GM15510 (cell line): ENCODE data around the gene CNNM4.

ENCODE experiments used
- POLR2A ChIP-seq: IDR thresholded peaks from 3 replicates; pipeline ENCODE4 v1.6.1; 2011; ENCODE audit warnings: borderline replicate concordance; ENCODE audit not compliant: insufficient read length; ENCODE audit errors: extremely low read depth

Gene CNNM4

DNA sequence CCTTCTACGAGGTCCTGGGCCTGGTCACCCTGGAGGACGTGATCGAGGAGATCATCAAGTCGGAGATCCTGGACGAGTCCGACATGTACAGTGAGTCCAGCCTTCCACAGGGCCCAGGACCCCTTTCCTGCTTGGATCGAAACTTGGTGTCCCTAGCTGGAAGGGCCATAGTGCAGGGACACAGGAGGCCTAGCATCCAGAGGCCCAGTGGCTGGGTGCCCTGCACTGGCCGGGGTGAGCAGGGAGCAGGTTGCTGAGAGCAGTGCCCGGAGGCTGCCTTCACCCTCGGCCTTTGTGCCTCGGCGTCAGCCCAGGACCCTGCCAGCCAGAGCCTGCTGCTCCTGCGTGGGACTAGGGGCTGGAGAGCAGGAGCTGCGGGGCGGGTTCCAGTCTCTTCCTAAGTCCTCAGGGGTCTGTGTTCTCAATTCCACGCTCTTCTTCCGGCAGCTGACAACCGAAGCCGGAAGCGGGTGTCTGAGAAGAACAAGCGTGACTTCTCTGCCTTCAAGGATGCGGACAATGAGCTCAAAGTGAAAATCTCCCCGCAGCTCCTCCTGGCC, 36.4 kb downstream of the CNNM4 start:
- no peak for TF ChIP-seq POLR2A

DNA sequence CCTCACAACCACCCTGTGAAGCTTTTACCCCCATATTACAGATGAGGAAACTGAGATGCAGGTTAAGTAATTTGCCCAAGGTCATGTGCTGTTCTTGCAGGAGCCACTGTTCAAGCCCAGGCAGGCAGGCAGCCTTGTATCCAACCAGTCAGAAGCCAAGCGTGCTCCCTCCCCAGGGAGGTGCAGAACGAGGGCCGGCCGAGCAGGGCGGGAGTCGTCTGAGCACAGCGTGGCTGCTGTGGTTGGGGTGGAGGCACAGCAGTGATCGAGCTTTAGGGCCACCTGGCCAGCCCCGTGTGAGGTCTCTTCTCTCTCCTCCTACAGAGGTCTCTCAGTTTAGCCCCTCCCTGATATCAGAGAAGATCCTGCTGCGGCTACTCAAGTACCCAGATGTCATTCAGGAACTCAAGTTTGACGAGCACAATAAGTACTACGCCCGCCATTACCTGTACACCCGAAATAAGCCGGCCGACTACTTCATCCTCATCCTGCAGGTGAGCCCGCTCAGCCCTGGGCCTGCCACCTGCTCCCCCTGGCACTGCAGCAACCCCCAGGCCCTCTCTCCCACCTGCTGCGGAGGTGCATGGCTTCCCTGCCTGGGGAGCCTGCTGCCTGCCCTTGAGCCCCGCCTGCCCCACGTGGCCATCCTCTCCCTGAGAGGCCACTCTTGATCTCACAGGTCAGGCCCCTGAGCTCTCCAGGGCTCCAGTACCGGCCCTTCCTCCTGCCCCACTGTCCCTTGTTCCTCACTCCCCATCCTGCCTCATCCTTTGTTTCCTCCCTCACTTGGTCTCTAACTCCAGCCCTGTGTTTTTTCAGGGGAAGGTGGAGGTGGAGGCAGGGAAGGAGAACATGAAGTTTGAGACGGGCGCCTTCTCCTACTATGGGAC, 38.3 kb downstream of the CNNM4 start:
- TF ChIP-seq POLR2A: no peak

DNA sequence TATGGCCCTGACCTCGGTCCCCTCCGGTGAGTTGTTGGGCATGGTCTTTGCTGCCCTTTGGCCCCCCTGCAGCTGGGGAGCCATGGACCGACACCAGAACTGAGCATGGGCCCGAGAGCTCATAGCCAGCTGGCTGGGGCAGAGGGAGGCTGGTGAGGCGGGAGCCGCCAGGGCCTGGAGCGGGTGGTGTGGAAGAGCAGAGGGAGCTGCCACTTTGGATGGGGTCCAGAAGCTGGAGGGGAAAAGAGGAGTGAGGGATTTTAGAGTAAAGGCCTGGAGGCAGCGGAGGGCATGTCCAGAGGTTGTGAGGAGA, 38.9 kb downstream of the CNNM4 start:
- TF ChIP-seq POLR2A: no peak

DNA sequence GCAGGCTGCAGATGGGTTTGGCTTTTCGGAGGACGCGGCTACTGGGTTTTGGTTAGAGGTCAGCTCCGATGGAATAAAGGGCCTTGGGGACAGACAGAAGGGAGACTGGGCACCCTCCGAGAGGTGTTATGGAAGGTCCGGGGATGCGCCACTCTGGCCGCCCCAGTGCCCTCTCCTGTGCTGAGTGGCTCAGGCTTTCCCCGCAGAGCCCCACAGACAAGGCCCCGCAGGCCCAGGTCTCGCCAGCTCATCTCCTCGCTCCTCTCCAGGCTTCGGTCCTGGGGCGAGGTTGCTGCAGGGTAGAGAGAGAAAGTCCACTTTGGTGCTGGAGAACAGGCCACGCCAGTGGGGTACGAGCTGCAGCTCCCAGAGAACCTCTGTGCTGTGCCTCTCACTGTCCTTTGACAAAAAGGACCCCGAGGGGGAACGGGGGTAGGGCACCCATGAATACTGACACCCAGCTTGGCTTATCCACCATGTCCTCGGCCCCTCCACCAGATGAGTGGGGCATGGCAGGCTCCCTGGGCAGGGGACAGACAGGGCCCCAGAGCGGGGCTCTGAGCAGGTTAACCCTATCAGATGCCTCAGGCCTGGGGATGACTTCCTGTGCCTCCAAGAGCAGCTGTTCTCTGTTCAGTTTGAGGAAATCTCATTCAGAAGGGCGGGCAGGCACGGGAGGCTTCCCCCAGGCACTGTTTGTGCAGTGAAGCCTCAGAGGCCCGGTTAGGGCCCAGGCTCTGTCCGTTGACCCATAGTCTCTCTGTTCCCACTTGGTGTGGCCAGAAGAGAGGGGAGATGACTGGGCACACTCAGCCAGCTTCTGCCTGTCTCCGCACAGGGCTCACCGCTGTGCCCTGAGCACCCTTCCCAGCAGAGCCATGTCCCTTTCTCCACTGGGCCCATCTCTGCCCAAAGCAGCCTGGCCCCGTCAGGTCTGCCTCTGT, 39.6 kb downstream of the CNNM4 start:
- TF ChIP-seq POLR2A: no peak

DNA sequence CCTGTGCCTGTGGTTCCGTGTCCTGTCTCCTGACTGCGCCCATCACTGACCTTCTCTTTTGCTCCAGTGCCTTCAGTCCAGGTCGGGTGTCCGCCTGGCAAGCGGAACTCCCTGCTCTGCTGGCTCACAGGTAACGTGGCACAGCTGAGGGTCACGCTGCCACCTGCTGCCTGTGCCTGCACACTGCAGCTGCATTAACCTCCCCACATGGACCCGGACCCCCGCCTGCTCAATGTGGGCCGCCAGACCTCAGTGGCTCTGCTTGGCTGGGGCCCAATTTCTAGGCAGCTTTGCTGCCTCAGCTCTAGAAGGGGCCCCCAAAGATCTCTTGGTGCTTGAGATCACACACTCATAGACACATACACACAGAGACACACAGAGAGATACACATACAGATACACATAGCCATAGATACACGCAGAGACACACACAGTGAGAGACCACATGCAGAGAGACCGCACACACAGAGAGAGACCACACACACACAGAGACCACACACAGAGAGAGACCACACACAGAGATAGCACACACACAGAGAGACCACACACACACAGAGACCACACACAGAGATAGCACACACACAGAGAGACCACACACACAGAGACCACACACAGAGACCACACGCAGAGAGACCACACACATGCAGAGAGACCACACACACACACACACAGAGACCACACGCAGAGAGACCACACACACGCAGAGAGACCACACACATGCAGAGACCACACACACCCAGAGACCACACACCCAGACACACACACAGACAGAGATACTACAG, 40.5 kb downstream of the CNNM4 start:
- TF ChIP-seq POLR2A: no peak

DNA sequence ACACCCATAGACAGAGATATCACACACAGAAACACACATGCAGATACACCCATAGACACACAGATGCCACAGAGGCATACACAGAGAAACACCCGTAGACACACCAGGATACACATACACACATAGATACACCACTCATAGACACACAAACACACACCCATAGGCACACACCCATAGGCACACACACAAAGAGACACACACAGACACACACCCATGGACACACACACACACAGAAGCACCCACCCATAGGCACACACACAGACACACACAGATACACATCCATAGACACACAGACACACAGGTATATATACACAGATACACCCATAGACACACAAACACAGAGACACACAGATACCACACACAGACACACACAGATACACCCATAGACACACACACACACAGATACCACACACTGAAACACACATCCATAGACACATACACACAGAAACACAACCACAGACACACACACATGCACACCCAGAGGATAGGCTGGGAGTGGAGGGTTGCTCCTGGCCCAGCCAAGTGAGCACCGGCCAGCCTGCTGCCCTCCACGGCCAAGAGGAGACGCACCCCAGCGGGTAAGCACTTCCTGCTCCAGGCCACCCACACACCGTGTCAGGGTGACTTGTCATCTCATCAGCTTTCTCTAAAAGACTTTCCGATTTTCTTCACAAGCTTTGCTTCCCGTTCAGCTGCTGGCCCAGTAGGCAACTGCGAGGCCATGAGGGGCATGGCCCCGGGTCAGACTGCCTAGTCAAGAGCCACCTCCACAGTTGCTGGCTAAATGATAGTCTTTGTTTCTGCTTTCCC, 41.3 kb downstream of the CNNM4 start:
- no peak for TF ChIP-seq POLR2A

DNA sequence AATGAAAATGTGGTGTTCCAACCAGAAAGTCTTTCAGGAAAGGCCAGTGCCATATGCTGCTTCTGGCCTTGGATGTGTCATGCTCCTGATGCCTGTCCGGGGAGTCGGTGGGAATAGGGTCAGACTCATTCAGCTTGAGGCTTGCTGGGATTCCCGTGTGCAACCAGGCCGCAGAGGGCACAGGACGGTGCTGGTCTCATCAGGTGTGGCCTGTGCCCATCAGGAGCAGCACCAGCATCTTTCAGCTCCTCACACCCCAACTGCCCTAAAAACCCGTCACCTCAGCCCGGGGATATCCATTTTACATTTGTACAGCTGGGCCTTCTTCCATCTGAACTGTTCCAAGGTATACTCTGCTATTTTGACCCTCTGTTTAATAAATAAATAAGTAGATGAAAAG, 42.0 kb downstream of the CNNM4 start:
- TF ChIP-seq POLR2A: no peak

DNA sequence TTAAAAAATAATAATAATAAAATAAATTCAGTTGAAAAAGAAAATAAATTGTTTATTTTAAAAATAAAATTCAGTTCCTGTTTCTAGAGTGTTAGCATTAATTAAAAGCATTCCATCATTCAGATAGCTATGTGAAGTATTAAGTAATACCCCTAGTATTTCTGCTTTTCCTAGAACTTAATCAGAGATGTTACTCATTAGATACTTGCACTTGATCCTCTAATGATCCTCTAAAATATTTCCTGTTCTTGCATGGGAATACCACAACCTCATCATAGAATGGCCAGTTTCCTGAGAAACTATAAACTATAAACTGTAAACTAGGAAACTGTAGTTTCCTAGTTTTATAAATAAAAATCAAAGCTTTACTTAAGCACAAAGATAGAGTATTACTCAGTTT, 44.3 kb downstream of the CNNM4 start:
- no peak for TF ChIP-seq POLR2A

DNA sequence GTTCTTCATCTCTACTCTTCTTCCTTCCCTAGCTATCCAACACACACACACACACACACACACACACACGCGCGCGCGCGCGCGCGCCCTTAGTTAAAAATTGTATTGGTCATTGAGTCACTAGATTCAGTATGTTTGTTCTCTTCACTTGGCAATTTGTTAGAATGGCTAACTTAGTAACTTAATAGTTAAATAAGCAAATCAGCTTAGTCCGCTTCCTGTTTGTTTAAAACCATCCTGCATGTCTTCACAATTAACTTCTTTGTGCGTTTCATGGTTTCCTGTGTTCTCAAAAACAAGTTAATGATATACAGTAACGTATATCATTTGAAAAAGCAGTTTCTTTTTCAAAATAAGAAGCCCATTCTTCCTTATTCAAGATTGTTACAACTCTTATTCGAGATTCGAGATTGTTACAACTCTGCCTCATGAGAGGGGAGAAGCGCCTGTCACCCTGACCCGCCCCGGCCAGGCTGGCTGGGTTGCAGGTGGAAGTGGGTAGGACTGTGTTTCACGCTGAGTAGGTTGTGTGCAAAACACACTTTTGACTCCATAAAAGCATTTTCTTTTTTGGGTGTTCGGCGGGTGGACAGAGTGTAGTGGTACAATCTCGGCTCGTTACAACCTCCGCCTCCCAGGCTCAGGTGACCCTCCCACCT, 45.9 kb downstream of the CNNM4 start:
- TF ChIP-seq POLR2A: no peak

DNA sequence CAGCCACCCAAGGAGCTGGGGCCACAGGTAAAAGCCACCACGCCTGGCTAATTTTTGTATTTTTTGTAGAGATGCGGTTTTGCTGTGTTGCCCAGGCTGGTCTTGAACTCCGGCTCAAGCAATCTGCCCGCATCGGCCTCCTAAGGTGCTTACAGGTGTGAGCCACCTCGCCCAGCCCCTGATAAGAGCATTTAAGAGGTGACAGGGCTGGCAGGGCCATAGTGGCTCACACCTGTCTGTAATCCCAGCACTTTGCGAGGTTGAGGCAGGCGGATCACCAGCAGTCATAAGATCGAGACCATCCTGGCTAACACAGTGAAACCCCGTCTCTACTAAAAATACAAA, 46.4 kb downstream of the CNNM4 start:
- no peak for TF ChIP-seq POLR2A

DNA sequence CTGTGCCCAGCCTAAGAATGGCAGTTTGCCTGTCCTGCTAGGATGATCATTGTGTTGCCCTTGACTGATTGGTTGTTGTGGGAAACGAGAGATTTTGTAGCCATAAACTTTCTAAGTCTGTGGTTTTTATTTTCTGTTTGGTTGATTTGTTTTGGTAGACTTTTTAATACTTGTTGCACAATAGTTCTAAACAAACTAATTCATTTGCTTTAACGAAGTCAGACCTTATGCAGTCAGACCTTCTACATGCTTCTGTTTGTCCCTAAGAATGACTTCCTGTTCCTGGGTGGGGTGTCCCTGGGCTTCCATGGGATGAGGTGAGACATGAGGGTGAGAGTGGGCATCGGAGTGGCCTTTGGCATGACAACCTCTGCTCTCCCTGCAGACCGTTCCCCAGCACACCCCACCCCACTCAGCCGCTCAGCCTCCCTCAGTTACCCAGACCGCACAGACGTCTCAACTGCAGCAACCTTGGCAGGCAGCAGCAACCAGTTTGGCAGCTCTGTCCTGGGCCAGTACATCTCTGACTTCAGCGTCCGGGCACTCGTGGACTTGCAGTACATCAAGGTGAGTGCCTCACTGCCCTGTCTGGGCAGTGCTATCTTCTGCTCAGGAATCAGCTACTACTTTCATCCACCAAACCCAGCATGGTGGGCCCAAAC, 47.6 kb downstream of the CNNM4 start:
- no peak for TF ChIP-seq POLR2A

DNA sequence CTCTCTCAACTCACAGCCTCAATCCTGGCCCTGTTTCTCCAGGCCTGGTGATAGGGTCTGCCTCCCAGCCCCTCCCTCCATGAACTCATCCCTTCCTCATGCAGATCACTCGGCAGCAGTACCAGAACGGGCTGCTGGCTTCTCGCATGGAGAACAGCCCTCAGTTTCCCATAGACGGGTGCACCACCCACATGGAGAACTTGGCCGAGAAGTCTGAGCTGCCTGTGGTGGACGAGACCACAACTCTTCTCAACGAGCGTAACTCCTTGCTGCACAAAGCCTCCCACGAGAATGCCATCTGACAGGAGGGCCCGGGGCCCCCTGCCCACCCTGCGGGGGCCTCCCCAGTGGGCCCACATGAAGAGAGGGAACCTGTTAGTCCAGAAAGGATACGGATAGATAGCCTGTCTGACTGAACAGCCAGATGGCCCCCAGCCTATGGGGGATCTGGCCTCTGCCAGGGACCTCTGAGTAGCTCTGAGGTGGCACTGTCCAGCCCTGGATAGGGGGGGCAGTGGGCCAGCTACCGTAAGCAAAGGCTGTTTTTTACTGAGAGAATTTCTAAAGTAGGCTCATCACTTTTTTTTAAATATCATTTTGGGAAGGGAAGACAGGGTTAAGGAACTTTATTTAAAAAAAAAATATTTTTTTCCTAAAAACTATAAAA, 48.6 kb downstream of the CNNM4 start:
- no peak for TF ChIP-seq POLR2A
